IMR-90 (cell line): Measurements from ENCODE around the gene MPRIP.

Source experiments
- BHLHE40 ChIP-seq: fragments of 150-350 bp; IDR thresholded peaks from 2 replicates; pipeline ENCODE4 v1.6.1; 2016; ENCODE audit warnings: mild to moderate bottlenecking, low read depth, low read length
- CEBPB ChIP-seq: IDR thresholded peaks from 2 replicates; pipeline ENCODE4 v1.6.1; 2012; ENCODE audit warnings: low read depth, low read length, improper control_type of control experiment
- CHD1 ChIP-seq: IDR thresholded peaks from 2 replicates; pipeline ENCODE4 v1.6.1; 2012; ENCODE audit warnings: low read depth, low read length, improper control_type of control experiment
- FOS ChIP-seq: fragments of 150-350 bp; IDR thresholded peaks from 2 replicates; pipeline ENCODE4 v1.6.1; 2016; ENCODE audit warnings: low read depth, low read length
- MAFK ChIP-seq: IDR thresholded peaks from 2 replicates; pipeline ENCODE4 v1.6.1; 2012; ENCODE audit warnings: low read depth, low read length, improper control_type of control experiment
- MAZ ChIP-seq: IDR thresholded peaks from 2 replicates; pipeline ENCODE4 v1.6.1; 2012; ENCODE audit warnings: low read depth, mild to moderate bottlenecking, low read length, improper control_type of control experiment, moderate library complexity, borderline replicate concordance
- NFE2L2 ChIP-seq: fragments of 150-350 bp; IDR thresholded peaks from 2 replicates; pipeline ENCODE4 v1.6.1; 2016; ENCODE audit warnings: low read depth, mild to moderate bottlenecking, low read length
- POLR2A ChIP-seq: IDR thresholded peaks from 2 replicates; pipeline ENCODE4 v1.6.1; 2012; ENCODE audit warnings: mild to moderate bottlenecking, low read depth, low read length
- RCOR1 ChIP-seq: IDR thresholded peaks from 2 replicates; pipeline ENCODE4 v1.6.1; 2012; ENCODE audit warnings: mild to moderate bottlenecking, low read length, improper control_type of control experiment; ENCODE audit not compliant: insufficient replicate concordance
- RFX5 ChIP-seq: IDR thresholded peaks from 2 replicates; pipeline ENCODE4 v1.8.0; 2012; ENCODE audit warnings: low read depth, mild to moderate bottlenecking, low read length, moderate library complexity
- SMC3 ChIP-seq: fragments of 150-350 bp; IDR thresholded peaks from 2 replicates; pipeline ENCODE4 v1.6.1; 2016; ENCODE audit warnings: low read depth, mild to moderate bottlenecking, antibody characterized with exemption, low read length, moderate library complexity
- TF ChIP-seq, protein P1 (sequence below): conservative IDR thresholded peaks from 2 replicates; pipeline ENCODE4 v1.5.1; 2012; ENCODE audit warnings: mild to moderate bottlenecking, low read depth, low read length, improper control_type of control experiment

DNA sequence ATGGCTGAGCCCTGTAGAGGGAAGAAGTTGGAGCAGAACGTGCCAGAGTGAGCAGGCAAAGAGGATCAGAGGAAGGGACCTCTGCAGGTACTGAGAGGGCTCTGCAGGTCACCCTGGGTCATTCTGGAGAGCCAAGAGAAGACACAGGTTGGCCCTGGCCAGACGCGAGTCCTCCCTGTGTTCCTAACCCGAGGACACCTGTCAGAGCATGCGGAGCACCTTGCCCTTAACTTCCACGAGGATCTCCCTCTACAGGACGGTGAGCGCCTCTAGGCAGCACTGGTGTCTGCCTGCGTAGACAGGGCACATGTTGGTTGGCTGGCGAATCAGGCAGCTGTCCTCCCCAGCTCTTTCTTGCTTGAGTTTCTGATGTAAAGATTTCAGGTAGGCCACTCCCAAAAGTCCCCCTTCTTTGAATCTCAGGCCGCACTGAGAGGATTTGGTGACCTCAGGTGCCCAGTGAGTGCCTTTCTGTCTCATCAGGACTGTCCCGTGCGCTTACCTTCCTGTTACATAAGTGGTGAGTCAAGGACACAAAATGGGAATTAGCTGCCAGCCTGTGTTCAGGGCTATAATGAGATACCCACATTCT is 45.3 kb downstream of the MPRIP start:
- TF ChIP-seq BHLHE40 (no peak), FOS (no peak), MAZ (no peak), RCOR1 (no peak), SMC3 (no peak), POLR2A (no peak), CHD1 (no peak), MAFK (no peak), NFE2L2 (no peak), CEBPB (no peak), RFX5 (no peak)
- TF ChIP-seq, protein P1, sequence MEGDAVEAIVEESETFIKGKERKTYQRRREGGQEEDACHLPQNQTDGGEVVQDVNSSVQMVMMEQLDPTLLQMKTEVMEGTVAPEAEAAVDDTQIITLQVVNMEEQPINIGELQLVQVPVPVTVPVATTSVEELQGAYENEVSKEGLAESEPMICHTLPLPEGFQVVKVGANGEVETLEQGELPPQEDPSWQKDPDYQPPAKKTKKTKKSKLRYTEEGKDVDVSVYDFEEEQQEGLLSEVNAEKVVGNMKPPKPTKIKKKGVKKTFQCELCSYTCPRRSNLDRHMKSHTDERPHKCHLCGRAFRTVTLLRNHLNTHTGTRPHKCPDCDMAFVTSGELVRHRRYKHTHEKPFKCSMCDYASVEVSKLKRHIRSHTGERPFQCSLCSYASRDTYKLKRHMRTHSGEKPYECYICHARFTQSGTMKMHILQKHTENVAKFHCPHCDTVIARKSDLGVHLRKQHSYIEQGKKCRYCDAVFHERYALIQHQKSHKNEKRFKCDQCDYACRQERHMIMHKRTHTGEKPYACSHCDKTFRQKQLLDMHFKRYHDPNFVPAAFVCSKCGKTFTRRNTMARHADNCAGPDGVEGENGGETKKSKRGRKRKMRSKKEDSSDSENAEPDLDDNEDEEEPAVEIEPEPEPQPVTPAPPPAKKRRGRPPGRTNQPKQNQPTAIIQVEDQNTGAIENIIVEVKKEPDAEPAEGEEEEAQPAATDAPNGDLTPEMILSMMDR = no peak
